ENCODE results near the gene STRA6.

Gene STRA6

GRCh38 chr15:74159773-74160172, 42.8 kb downstream of the STRA6 start:
- DNase-seq = no peak

DNA sequence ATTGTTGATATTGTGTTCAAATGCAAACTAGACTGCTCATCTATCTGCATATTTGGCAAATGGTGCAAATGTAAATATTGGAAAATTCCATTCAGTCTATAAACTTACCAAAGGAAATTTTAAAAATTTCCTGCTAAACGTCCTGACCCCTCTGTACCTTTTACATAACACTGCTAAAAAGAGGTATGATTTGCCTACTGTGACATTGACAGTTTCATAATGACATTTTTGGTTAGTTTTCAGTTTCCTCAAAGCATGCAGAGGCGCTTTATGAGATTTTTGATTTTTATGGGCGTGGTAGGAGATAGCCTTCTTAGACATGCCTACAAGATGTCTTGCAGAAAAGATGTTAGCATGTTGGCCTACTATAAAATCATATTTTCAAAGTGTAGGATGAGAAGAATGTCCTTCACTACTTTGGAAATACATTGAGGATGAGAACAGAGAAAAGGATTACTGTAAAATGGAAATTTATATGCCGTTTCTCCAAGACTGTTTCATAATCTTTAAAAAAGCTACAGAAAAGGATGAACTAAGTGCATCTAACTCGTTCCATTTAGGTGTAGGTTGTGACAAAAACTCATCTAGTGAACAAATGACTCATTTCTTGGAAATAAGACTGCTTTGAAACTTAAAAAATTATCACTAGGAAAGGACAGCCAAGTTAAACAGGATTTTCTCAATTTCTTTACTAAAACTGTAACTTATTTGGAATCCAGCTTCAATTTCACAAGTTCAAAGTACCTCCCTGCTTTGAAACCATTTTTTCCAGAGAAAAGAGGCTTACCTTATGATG, 43.5 kb downstream of the STRA6 start:
- DNase-seq = no peak

DNA sequence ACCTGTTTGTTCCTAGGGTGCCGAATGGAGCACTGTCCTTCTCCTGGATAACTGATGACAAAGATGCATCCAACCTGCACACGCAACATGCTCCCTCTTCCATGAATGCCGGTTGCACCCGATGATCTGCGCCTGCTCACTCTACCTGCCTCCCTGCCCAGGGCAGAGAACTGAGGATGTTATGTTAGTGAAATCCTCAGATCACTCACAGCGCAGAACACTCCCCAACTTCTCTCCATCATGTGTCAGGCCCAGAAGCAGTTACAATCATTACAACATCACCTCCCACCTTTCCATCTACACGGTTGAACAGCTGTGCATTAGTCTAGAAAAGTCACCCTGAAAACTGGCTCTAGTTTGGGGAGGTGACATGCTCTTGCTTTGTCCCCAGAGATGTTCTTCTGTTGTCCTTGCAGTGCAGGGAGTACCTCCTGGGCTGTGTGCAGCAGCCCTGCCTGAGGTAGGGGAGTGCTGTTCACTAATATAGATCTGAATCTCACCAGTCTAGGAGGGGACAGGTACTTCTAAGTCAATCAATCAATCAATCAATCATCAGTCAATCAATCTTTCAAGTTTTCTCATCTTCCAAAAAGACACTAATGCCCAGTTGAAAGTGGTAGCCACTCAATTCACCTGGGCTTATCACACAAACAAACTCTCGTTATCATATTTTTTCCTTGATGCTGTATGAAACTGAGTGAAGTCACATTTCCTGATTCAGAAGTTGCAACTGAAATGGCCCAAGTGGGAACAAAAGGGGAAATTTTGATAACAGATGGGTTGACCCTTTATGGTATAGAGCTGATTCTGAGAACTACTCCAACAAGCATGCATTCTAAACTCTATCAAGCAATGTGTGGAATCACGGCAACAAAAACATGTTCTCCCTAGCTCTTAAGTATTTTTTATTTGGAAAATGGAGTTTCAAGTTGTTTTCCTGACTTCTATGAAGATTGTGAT, 44.4 kb downstream of the STRA6 start:
- no peak for DNase-seq

GRCh38 chr15:74156678-74157411, 45.7 kb downstream of the STRA6 start:
- no peak for DNase-seq

- no peak for DNase-seq
Observed at GRCh38 chr15:74155766-74156417, 46.7 kb downstream of the STRA6 start.

DNA sequence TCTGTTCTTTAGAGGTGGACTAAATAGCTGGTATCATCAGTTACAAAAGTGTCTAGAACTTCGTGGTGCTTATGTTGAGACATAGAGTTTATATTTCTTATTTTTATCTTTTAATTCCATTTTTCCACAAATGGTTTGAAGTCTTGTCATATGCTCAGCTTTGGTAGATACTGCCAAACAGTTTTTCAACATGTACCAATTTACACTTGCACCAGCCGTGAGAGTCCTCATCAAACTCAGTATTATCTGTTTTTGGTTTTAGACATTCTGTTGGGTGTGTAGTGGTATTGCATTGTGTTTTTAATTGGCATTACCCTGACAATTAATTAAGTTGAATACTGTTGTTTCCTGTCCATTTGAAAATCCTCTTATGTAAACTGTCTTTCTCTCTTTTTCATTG, 55.5 kb downstream of the STRA6 start:
- no peak for DNase-seq

DNA sequence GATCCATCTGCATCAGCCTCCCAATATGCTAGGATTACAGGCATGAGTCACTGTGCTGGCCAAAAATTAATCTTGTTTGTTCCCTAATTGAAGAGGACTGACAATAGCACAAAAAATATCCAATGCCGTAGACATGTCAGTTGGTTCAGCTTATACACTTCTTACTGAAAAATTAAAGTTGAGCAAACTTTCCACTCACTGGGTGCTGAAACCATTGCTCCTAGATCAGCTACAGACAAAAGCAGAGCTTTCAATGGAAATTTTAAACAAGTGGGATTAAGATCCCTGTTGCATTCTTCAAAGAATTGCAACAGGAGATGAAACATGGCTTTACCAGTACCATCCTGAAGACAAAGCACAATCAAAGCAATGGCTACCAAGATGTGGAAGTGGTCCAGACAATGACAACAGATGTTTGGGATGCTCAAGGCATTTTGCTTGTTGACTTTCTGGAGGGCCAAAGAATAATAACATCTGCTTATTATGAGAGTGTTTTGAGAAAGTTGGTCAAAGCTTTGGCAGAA, 56.2 kb downstream of the STRA6 start:
- DNase-seq = no peak

GRCh38 chr15:74144153-74144775, 58.3 kb downstream of the STRA6 start:
- no peak for DNase-seq

GRCh38 chr15:74141591-74141990, 61.0 kb downstream of the STRA6 start:
- DNase-seq = no peak

- DNase-seq = no peak
Observed at GRCh38 chr15:74138642-74139041, 63.9 kb downstream of the STRA6 start.

DNA sequence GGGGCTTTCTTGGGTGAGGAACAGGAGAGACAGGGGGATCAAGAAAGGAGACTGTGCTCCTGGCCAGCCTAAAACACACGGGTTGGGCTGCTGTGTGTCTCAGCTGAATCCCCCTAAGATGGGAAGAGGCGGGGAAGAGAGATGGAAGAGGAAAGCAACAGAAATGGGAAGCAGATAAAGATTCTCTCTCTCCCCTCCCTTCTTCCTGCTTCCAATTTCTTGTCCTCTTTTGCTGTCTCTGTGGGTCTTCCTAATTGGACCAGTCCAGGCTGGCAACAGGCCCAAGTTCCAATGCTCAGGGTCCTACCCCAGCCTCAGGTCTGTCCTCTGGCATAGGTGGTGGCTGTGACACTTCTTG, 65.1 kb downstream of the STRA6 start:
- no peak for DNase-seq

GRCh38 chr15:74136814-74137536, 65.6 kb downstream of the STRA6 start:
- no peak for DNase-seq

DNA sequence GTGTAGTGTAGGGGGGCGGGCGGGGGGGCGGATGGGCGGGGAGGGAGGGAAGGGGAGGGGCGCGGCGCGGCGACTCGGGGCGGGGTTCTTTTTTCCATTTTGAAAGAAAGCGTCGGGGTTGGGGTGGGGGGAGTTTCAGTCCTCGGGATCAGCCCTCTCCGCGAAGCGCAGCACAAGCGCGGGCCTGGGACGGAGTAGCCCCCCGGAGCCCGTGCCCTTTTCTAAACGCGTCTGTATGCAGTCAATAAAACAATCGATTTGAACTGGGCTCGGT, 66.1 kb downstream of the STRA6 start:
- DNase-seq = no peak

GRCh38 chr15:74135041-74135565, 67.5 kb downstream of the STRA6 start:
- no peak for DNase-seq

- peak; percentile 31 for DNase-seq
Observed at GRCh38 chr15:74134387-74135027, 68.1 kb downstream of the STRA6 start.

DNA sequence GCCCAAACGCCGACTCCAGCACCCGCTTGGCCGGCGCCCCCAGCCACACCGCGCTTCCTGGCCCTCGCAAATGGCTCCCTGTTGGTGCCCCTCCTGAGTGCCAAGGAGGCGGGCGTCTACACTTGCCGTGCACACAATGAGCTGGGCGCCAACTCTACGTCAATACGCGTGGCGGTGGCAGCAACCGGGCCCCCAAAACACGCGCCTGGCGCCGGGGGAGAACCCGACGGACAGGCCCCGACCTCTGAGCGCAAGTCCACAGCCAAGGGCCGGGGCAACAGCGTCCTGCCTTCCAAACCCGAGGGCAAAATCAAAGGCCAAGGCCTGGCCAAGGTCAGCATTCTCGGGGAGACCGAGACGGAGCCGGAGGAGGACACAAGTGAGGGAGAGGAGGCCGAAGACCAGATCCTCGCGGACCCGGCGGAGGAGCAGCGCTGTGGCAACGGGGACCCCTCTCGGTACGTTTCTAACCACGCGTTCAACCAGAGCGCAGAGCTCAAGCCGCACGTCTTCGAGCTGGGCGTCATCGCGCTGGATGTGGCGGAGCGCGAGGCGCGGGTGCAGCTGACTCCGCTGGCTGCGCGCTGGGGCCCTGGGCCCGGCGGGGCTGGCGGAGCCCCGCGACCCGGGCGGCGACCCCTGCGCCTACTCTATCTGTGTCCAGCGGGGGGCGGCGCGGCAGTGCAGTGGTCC, 68.7 kb downstream of the STRA6 start:
- DNase-seq = no peak

GRCh38 chr15:74132681-74133651, 69.6 kb downstream of the STRA6 start:
- no peak for DNase-seq

- no peak for DNase-seq
Observed at GRCh38 chr15:74131628-74132413, 70.8 kb downstream of the STRA6 start.
